Liver (tissue), 9 donors: ENCODE measurements around the gene CRYBA2. TPM values are rescaled to one million over a fixed set of nuclear protein-coding genes. Genes with fewer than 3 reads are reported as not detected.

Source experiments
- DNase-seq: peaks from one replicate; pipeline ENCODE4 v3.0.0-alpha.2; 2017; ENCODE audit warnings: low spot score
- H3K27ac ChIP-seq, 2 donors: one replicate each; pipeline ENCODE4 v1.7.0; 2013; ENCODE audit warnings: inconsistent platforms in 2 of 2, low read length in 2 of 2, control low read depth in 1 of 2, low read depth in 1 of 2, mild to moderate bottlenecking in 1 of 2
- H3K27me3 ChIP-seq, 4 donors: one replicate each; pipeline versions ENCODE4 v1.6.1 to v1.7.0; 2013; ENCODE audit warnings: low read length in 3 of 4, inconsistent platforms in 1 of 4, mild to moderate bottlenecking in 1 of 4, moderate library complexity in 1 of 4; ENCODE audit not compliant: control insufficient read depth in 4 of 4, insufficient read depth in 4 of 4
- H3K36me3 ChIP-seq, 4 donors: one replicate each; pipeline versions ENCODE4 v1.6.1 to v1.7.0; 2013; ENCODE audit warnings: low read length in 3 of 4, mild to moderate bottlenecking in 3 of 4, low read depth in 1 of 4, moderate library complexity in 1 of 4; ENCODE audit not compliant: control insufficient read depth in 4 of 4, insufficient read depth in 3 of 4
- H3K4me1 ChIP-seq, 4 donors: one replicate each; pipeline versions ENCODE4 v1.6.1 to v1.7.0; 2013; ENCODE audit warnings: low read length in 3 of 4, mild to moderate bottlenecking in 3 of 4, moderate library complexity in 1 of 4; ENCODE audit not compliant: control insufficient read depth in 4 of 4, insufficient read depth in 4 of 4
- H3K4me3 ChIP-seq, 3 donors: one replicate each; pipeline versions ENCODE4 v1.6.1 to v1.7.0; 2013; ENCODE audit warnings: low read length in 3 of 3, control low read depth in 1 of 3, low read depth in 1 of 3, mild to moderate bottlenecking in 1 of 3
- H3K9ac ChIP-seq, 2 donors: one replicate each; pipeline ENCODE4 v1.7.0; 2013; ENCODE audit warnings: low read length in 2 of 2, mild to moderate bottlenecking in 2 of 2, moderate library complexity in 2 of 2, control low read depth in 1 of 2, low read depth in 1 of 2
- H3K9me3 ChIP-seq, 4 donors: one replicate each; pipeline versions ENCODE4 v1.6.1 to v1.7.0; 2013; ENCODE audit warnings: low read length in 3 of 4; ENCODE audit not compliant: control insufficient read depth in 4 of 4
- CTCF ChIP-seq: fragments of 150-350 bp; IDR thresholded peaks from 2 replicates; pipeline ENCODE4 v1.5.1; 2017; ENCODE audit warnings: improper control_type of control experiment, low read depth, low read length; ENCODE audit not compliant: missing input control
- EGR1 ChIP-seq, 2 donors: IDR thresholded peaks; 2 replicates each; pipeline ENCODE4 v1.6.1; 2016 to 2018; ENCODE audit warnings: antibody characterized with exemption in 2 of 2, low read depth in 2 of 2
- FOXA1 ChIP-seq: IDR thresholded peaks from 2 replicates; pipeline ENCODE4 v1.6.1; 2016; ENCODE audit warnings: antibody characterized with exemption
- GABPA ChIP-seq, 2 donors: IDR thresholded peaks in 1 of 2; conservative IDR thresholded peaks in 1 of 2; 2 replicates each; pipeline ENCODE4 v1.6.1; 2016; ENCODE audit warnings: antibody characterized with exemption in 2 of 2, mild to moderate bottlenecking in 1 of 2, moderate library complexity in 1 of 2
- HNF4A ChIP-seq, 2 donors: conservative IDR thresholded peaks; 2 replicates each; pipeline ENCODE4 v1.6.1; 2016; ENCODE audit warnings: antibody characterized with exemption in 2 of 2, mild to moderate bottlenecking in 2 of 2
- HNF4G ChIP-seq: IDR thresholded peaks from 2 replicates; pipeline ENCODE4 v1.6.1; 2016; ENCODE audit warnings: antibody characterized with exemption
- JUND ChIP-seq, 2 donors: IDR thresholded peaks; 2 replicates each; pipeline ENCODE4 v1.6.1; 2016; ENCODE audit warnings: antibody characterized with exemption in 2 of 2
- NR2F2 ChIP-seq: IDR thresholded peaks from 2 replicates; pipeline ENCODE4 v1.6.1; 2016; ENCODE audit warnings: antibody characterized with exemption
- REST ChIP-seq: IDR thresholded peaks from 2 replicates; pipeline ENCODE4 v1.6.1; 2016; ENCODE audit warnings: antibody characterized with exemption, mild to moderate bottlenecking
- RXRA ChIP-seq, 2 donors: IDR thresholded peaks; 2 replicates each; pipeline ENCODE4 v1.6.1; 2017 to 2018; ENCODE audit warnings: antibody characterized with exemption in 2 of 2, mild to moderate bottlenecking in 1 of 2
- SP1 ChIP-seq: IDR thresholded peaks from 2 replicates; pipeline ENCODE4 v1.6.1; 2018; ENCODE audit warnings: antibody characterized with exemption, mild to moderate bottlenecking
- TAF1 ChIP-seq: conservative IDR thresholded peaks from 2 replicates; pipeline ENCODE4 v1.6.1; 2016; ENCODE audit warnings: antibody characterized with exemption, mild to moderate bottlenecking
- ZBTB33 ChIP-seq: IDR thresholded peaks from 2 replicates; pipeline ENCODE4 v1.6.1; 2016; ENCODE audit warnings: antibody characterized with exemption
- WGBS: extraction: QIAGEN DNeasy Blood & Tissue Kit; methylation state at CpG from one replicate; pipeline ENCODE4 v1.1.7; 2013; 5-methylcytosine and 5-hydroxymethylcytosine counted together
- polyA plus RNA-seq, 2 donors: library from polyadenylated mRNA; stranded (reverse) in 1 of 2; unstranded in 1 of 2; fragments of 200-250 nt in 1 of 2; fragments of >200 nt in 1 of 2; fragmentation: Nextera tagmentation in 1 of 2; extraction: Ambion mirVana in 1 of 2; gene quantifications; one replicate each; pipeline versions ENCODE4 v1.2.1 to v1.2.3, GENCODE V29; 2013 to 2015
- total RNA-seq, 2 donors: library from RNA; depleted of rRNA; stranded (reverse); fragments of >200 nt; gene quantifications; one replicate each; pipeline ENCODE4 v1.2.3, GENCODE V29; 2014
- TF ChIP-seq, protein P1 (sequence below): IDR thresholded peaks from 2 replicates; pipeline ENCODE4 v1.6.1; 2016; ENCODE audit warnings: antibody characterized with exemption
- TF ChIP-seq, protein P2 (sequence below): IDR thresholded peaks from 2 replicates; pipeline ENCODE4 v1.6.1; 2016; ENCODE audit warnings: antibody characterized with exemption
- donor health status: healthy.
- donor health status: healthy.
- donor health status: healthy.
- donor health status: healthy.
- donor health status: healthy.

Gene CRYBA2
- total and polyA plus RNA-seq, 4 donors: not detected

DNA sequence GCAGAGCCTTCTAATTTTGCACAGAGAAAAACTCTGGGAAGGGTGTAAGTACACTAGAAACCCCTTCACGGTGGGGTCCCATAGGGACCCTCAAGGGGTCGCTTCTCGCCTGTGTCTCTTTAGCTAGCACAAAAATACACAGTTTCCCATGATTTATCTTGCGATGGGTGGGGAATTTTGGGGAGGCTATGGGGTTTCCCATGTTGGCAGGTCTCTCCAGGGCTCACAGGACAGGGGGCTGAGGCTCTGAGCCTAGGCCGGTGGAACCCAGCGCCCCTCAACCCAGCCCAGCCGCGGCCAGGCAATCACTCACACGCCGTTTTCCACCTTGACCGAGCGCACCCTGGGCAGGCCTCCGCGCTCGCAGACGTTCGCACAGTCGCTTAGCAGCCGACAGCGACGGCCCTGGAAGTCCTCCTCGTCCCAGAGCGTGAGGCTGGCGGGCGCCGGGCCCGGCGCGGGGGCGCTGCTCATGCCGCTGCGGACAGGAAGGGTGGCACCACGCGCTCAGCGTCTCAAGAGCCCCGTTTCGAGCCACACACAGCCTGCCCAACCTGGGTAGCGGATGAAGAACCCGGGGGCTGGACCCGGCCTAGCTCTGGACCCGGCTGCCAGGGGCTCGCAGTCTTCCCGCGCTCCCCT lies 398 bp downstream of the CRYBA2 start:
- TF ChIP-seq REST (no peak), HNF4G (no peak), GABPA (IDR thresholded peaks at IDR 0.05 in 1 of 2, conservative IDR thresholded peaks at IDR 0.05 in 1 of 2) (no peak), SP1 (no peak), EGR1 (IDR thresholded peaks at IDR 0.05; ENCODE audit: low read depth in 2 of 2) (no peak), HNF4A (conservative IDR thresholded peaks at IDR 0.05) (no peak), RXRA (IDR thresholded peaks at IDR 0.05) (no peak), JUND (IDR thresholded peaks at IDR 0.05) (no peak)
- TF ChIP-seq, protein P1, sequence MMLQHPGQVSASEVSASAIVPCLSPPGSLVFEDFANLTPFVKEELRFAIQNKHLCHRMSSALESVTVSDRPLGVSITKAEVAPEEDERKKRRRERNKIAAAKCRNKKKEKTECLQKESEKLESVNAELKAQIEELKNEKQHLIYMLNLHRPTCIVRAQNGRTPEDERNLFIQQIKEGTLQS: no peak
- Histone ChIP-seq H3K9me3 (no peaks in the 10 kb centered on the region), H3K4me3 (peak overlapping the region in 1 of 3 donors; percentile 43), H3K27ac (no peak overlapping the region), H3K36me3 (no peaks in the 10 kb centered on the region), H3K9ac (no peak overlapping the region), H3K4me1 (peaks cover 11 to 29% (median 19%) of the 10 kb centered on the region in 4 donors), H3K27me3 (peaks cover 10 to 23% (median 19%) of the 10 kb centered on the region in 4 donors)
- no peak for DNase-seq
- 4% methylated on average over 44 of the region's 44 CpGs for WGBS

GRCh38 chr2:218992196-218992595 lies 1.0 kb downstream of the CRYBA2 start:
- TF ChIP-seq, protein P1: no peak
- no peak for TF ChIP-seq NR2F2
- TF ChIP-seq ZBTB33: no peak
- TF ChIP-seq RXRA (IDR thresholded peaks at IDR 0.05): no peak
- TF ChIP-seq GABPA (IDR thresholded peaks at IDR 0.05 in 1 of 2, conservative IDR thresholded peaks at IDR 0.05 in 1 of 2): no peak
- no peak for TF ChIP-seq TAF1
- TF ChIP-seq, protein P2, sequence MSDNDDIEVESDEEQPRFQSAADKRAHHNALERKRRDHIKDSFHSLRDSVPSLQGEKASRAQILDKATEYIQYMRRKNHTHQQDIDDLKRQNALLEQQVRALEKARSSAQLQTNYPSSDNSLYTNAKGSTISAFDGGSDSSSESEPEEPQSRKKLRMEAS: no peak
- no peak for TF ChIP-seq JUND (IDR thresholded peaks at IDR 0.05)
- TF ChIP-seq SP1: no peak
- no peak for TF ChIP-seq FOXA1
- no peak for TF ChIP-seq CTCF
- no peak for TF ChIP-seq HNF4G
- Histone ChIP-seq H3K36me3 (no peaks in the 10 kb centered on the region), H3K9ac (no peak overlapping the region), H3K27me3 (peaks cover 10 to 26% (median 19%) of the 10 kb centered on the region in 4 donors), H3K9me3 (no peaks in the 10 kb centered on the region), H3K4me1 (peaks cover 11 to 27% (median 19%) of the 10 kb centered on the region in 4 donors), H3K27ac (no peak overlapping the region), H3K4me3 (no peak overlapping the region)
- WGBS: 13% methylated on average over 7 of the region's 7 CpGs
- DNase-seq: no peak
